Measurements from ENCODE around the gene SIM2. TPM values are rescaled to one million over a fixed set of nuclear protein-coding genes. Genes with fewer than 3 reads are reported as not detected.

Gene SIM2
- total and polyA plus RNA-seq, 3 donors from 2014 or later = 0.19 to 0.90 (median 0.71) TPM

DNA sequence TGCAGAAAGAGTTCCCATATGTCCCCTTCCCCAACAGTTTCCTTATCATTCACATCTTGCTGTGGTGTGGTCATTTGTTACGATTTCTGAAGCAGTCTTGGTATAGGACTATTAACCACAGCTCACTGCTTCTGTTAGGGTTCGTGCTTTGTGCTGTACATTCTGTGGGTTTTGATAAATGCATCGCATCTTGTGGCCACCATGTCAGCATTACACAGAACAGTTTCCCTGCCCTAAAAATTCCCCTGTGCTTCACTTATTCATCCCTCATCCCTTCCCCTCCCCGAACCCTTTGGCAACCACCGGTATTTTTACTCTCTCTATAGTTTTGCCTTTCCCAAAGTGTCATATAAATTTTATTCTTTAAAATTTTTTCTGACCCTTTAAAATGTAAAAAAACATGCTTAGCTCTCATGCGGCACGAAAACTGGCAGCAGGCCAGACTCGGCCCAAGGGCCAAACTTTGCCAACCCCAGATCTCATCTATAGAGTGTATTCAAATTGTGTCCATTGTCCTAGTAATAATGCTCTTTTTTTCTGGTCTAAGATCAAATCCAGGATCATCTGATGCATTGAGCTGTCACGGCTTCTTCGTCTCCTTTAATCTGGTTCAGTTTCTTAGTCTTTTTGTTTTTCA is 78.2 kb downstream of the SIM2 start:
- no peak for DNase-seq
- Histone ChIP-seq H3K4me3 (no peak overlapping the region), H3K4me1 (peaks cover 10% of the 10 kb centered on the region), H3K27me3 (no peaks in the 10 kb centered on the region), H3K27ac (no peak overlapping the region), H3K36me3 (ENCODE audit: low read depth, missing control alignments) (no peaks in the 10 kb centered on the region), H3K9me3 (no peaks in the 10 kb centered on the region)
- intact Hi-C loops (cut with DNase I; ENCODE audit: low total_unique reads) = no loop called here
- TF ChIP-seq, protein P1, sequence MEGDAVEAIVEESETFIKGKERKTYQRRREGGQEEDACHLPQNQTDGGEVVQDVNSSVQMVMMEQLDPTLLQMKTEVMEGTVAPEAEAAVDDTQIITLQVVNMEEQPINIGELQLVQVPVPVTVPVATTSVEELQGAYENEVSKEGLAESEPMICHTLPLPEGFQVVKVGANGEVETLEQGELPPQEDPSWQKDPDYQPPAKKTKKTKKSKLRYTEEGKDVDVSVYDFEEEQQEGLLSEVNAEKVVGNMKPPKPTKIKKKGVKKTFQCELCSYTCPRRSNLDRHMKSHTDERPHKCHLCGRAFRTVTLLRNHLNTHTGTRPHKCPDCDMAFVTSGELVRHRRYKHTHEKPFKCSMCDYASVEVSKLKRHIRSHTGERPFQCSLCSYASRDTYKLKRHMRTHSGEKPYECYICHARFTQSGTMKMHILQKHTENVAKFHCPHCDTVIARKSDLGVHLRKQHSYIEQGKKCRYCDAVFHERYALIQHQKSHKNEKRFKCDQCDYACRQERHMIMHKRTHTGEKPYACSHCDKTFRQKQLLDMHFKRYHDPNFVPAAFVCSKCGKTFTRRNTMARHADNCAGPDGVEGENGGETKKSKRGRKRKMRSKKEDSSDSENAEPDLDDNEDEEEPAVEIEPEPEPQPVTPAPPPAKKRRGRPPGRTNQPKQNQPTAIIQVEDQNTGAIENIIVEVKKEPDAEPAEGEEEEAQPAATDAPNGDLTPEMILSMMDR (IDR thresholded peaks at IDR 0.05) = no peak
- no peak for TF ChIP-seq POLR2A (IDR thresholded peaks at IDR 0.05)
- WGBS, 2 donors = 81 to 82% methylated on average over 10 of the region's 10 CpGs

DNA sequence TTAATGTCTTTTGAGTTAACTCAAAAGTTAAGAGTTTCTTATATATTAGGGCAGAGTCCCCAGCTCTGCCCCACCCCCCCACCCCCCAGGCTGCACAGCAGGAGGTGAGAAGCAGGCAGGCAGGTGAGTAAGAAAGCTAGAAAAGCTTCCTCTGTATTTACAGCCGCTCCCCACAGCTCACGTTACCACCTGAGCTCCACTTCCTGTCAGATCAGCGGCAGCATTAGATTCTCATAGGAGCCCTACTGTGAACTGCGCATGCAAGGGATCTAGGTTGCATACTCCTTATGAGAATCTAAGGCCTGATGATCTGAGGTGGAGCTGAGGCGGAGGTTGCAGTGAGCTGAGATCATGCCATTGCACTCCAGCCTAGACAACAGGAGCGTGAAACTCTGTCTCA is 81.9 kb downstream of the SIM2 start:
- TF ChIP-seq POLR2A (IDR thresholded peaks at IDR 0.05) = no peak
- TF ChIP-seq, protein P1 (IDR thresholded peaks at IDR 0.05) = no peak
- Histone ChIP-seq H3K4me1 (no peaks in the 10 kb centered on the region), H3K36me3 (ENCODE audit: low read depth, missing control alignments) (no peaks in the 10 kb centered on the region), H3K27me3 (no peaks in the 10 kb centered on the region), H3K27ac (no peak overlapping the region), H3K9me3 (no peaks in the 10 kb centered on the region), H3K4me3 (no peak overlapping the region)
- 82 to 97% methylated on average over 3 to 6 of the region's 6 CpGs for WGBS, 2 donors
- intact Hi-C loops (cut with DNase I; ENCODE audit: low total_unique reads) = no loop called here
- no peak for DNase-seq

- DNase-seq = no peak
- H3K27ac ChIP-seq = no peak overlapping the region
- TF ChIP-seq POLR2A (IDR thresholded peaks at IDR 0.05) = no peak
- H3K9me3 ChIP-seq = no peaks in the 10 kb centered on the region
- H3K36me3 ChIP-seq (ENCODE audit: low read depth, missing control alignments) = no peaks in the 10 kb centered on the region
- no peak overlapping the region for H3K4me3 ChIP-seq
- H3K4me1 ChIP-seq = no peaks in the 10 kb centered on the region
- WGBS, 2 donors = 95 to 96% methylated on average over 8 of the region's 8 CpGs
- intact Hi-C loops (cut with DNase I; ENCODE audit: low total_unique reads) = no loop called here
- no peaks in the 10 kb centered on the region for H3K27me3 ChIP-seq
Observed at GRCh38 chr21:36783612-36784374, 84.9 kb downstream of the SIM2 start.

GRCh38 chr21:36784947-36785346 is 86.0 kb downstream of the SIM2 start:
- Histone ChIP-seq H3K27ac (no peak overlapping the region), H3K27me3 (no peaks in the 10 kb centered on the region), H3K4me3 (no peak overlapping the region), H3K9me3 (no peaks in the 10 kb centered on the region), H3K36me3 (ENCODE audit: low read depth, missing control alignments) (no peaks in the 10 kb centered on the region), H3K4me1 (no peaks in the 10 kb centered on the region)
- 91 to 92% methylated on average over 12 of the region's 12 CpGs for WGBS, 2 donors
- TF ChIP-seq, protein P1 (IDR thresholded peaks at IDR 0.05) = no peak
- TF ChIP-seq POLR2A (IDR thresholded peaks at IDR 0.05) = no peak
- intact Hi-C loops (cut with DNase I; ENCODE audit: low total_unique reads) = no loop called here
- no peak for DNase-seq

DNA sequence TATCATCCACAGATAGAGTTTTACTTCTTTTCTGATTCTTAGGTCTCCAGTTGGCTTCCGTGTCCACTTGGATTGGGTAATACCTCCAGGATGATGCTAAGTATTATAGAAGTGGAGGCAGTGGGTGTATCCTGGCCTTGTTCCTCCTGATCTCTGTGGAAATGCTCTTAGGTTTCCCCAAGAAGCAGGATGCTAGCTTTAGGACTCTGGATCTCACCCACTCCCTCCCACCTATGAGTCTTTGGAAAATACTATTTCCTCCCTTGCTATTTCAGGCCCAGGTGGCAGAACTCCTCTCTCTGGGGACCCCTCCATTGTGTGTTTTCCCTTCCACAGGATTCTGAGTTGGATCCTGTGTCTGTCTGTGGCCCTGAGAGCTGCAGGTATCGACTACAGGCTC is 86.7 kb downstream of the SIM2 start:
- WGBS, 2 donors = 94 to 97% methylated on average over 2 of the region's 2 CpGs

More for the DNA sequence above, 86.7 kb downstream of the SIM2 start:
- H3K9me3 ChIP-seq = no peaks in the 10 kb centered on the region
- DNase-seq = no peak
- TF ChIP-seq, protein P1 (IDR thresholded peaks at IDR 0.05) = no peak
- TF ChIP-seq POLR2A (IDR thresholded peaks at IDR 0.05) = no peak
- no peaks in the 10 kb centered on the region for H3K36me3 ChIP-seq (ENCODE audit: low read depth, missing control alignments)
- H3K27ac ChIP-seq = no peak overlapping the region
- no peaks in the 10 kb centered on the region for H3K4me1 ChIP-seq
- no peaks in the 10 kb centered on the region for H3K27me3 ChIP-seq
- intact Hi-C loops (cut with DNase I; ENCODE audit: low total_unique reads) = no loop called here
- no peak overlapping the region for H3K4me3 ChIP-seq

All from testis (tissue), 3 donors.